ENCODE results near the gene UVRAG.

UVRAG gene

GRCh38 chr11:75888416-75888815 lies 73.4 kb downstream of the UVRAG start:
- DNase-seq: no peak

- DNase-seq: no peak
Measured at GRCh38 chr11:75891947-75892739, 77.1 kb downstream of the UVRAG start.

- DNase-seq: no peak
Measured at GRCh38 chr11:75893251-75893650, 78.2 kb downstream of the UVRAG start.

GRCh38 chr11:75894036-75894585 lies 79.1 kb downstream of the UVRAG start:
- DNase-seq: no peak

GRCh38 chr11:75896843-75897419 lies 81.9 kb downstream of the UVRAG start:
- DNase-seq: peak in 1 of 2 experiments; percentile 10

- no peak for DNase-seq
Measured at GRCh38 chr11:75898871-75899270, 83.9 kb downstream of the UVRAG start.

- no peak for DNase-seq
Measured at GRCh38 chr11:75899806-75900205, 84.8 kb downstream of the UVRAG start.

GRCh38 chr11:75900848-75901247 lies 85.8 kb downstream of the UVRAG start:
- DNase-seq: no peak

- DNase-seq: no peak
Measured at GRCh38 chr11:75902631-75903030, 87.6 kb downstream of the UVRAG start.

GRCh38 chr11:75903276-75903675 lies 88.3 kb downstream of the UVRAG start:
- no peak for DNase-seq

GRCh38 chr11:75905434-75905833 lies 90.4 kb downstream of the UVRAG start:
- no peak for DNase-seq

GRCh38 chr11:75907906-75908527 lies 93.0 kb downstream of the UVRAG start:
- DNase-seq: no peak

GRCh38 chr11:75910426-75911145 lies 95.6 kb downstream of the UVRAG start:
- no peak for DNase-seq

GRCh38 chr11:75911459-75911858 lies 96.4 kb downstream of the UVRAG start:
- DNase-seq: no peak

- no peak for DNase-seq
Measured at GRCh38 chr11:75913984-75914383, 99.0 kb downstream of the UVRAG start.

- no peak for DNase-seq
Measured at GRCh38 chr11:75916882-75917281, 101.9 kb downstream of the UVRAG start.

- DNase-seq: no peak
Measured at GRCh38 chr11:75918331-75918730, 103.3 kb downstream of the UVRAG start.

GRCh38 chr11:75919525-75919924 lies 104.5 kb downstream of the UVRAG start:
- no peak for DNase-seq

- no peak for DNase-seq
Measured at GRCh38 chr11:75920848-75921247, 105.8 kb downstream of the UVRAG start.

GRCh38 chr11:75921808-75922207 lies 106.8 kb downstream of the UVRAG start:
- no peak for DNase-seq

- no peak for DNase-seq
Measured at GRCh38 chr11:75924966-75925784, 110.2 kb downstream of the UVRAG start.

GRCh38 chr11:75925785-75926164 lies 110.8 kb downstream of the UVRAG start:
- DNase-seq: no peak

Measured in cerebellar nuclear complex (tissue), 1 donor.